GM12878 (cell line): ENCODE measurements around the gene PTK7. TPM values are rescaled to one million over a fixed set of nuclear protein-coding genes. Genes with fewer than 3 reads are reported as not detected.

ENCODE experiments used
- CREM ChIP-seq: IDR thresholded peaks from 2 replicates; pipeline ENCODE4 v1.6.1; 2014; ENCODE audit warnings: antibody characterized with exemption, low read depth
- DPF2 ChIP-seq: fragments of 450-650 bp; IDR thresholded peaks from 2 replicates; pipeline ENCODE4 v1.6.1; 2017; ENCODE audit warnings: mild to moderate bottlenecking
- EZH2 ChIP-seq: IDR thresholded peaks from 2 replicates; pipeline ENCODE4 v1.6.1; 2012; ENCODE audit warnings: low read depth, mild to moderate bottlenecking, control low read depth, inconsistent platforms, low read length, borderline replicate concordance; ENCODE audit not compliant: control insufficient read depth
- GATAD2B ChIP-seq: fragments of 450-650 bp; conservative IDR thresholded peaks from 2 replicates; pipeline ENCODE4 v1.6.1; 2017; ENCODE audit warnings: low read depth, mild to moderate bottlenecking, moderate library complexity
- MEF2B ChIP-seq: fragments of 450-650 bp; IDR thresholded peaks from 2 replicates; pipeline ENCODE4 v1.6.1; 2018; ENCODE audit warnings: mild to moderate bottlenecking, moderate library complexity; ENCODE audit not compliant: partially characterized antibody, poor library complexity, severe bottlenecking
- PAX8 ChIP-seq: fragments of 450-650 bp; IDR thresholded peaks from 2 replicates; pipeline ENCODE4 v1.6.1; 2017; ENCODE audit warnings: mild to moderate bottlenecking, moderate library complexity
- RBBP5 ChIP-seq: fragments of 200-600 bp; sonication (generic); conservative IDR thresholded peaks from 2 replicates; pipeline ENCODE4 v1.6.1; 2016
- RFX5 ChIP-seq: IDR thresholded peaks from 2 replicates; pipeline ENCODE4 v1.6.1; 2011; ENCODE audit warnings: low read depth, low read length, improper control_type of control experiment
- SMAD1 ChIP-seq: fragments of 450-650 bp; IDR thresholded peaks from 2 replicates; pipeline ENCODE4 v1.6.1; 2018; ENCODE audit warnings: mild to moderate bottlenecking, low read depth; ENCODE audit not compliant: partially characterized antibody
- ZBTB33 ChIP-seq: fragments of 450-650 bp; IDR thresholded peaks from 2 replicates; pipeline ENCODE4 v1.6.1; 2017; ENCODE audit warnings: mild to moderate bottlenecking
- ZNF207 ChIP-seq: fragments of 450-650 bp; IDR thresholded peaks from 2 replicates; pipeline ENCODE4 v1.6.1; 2014; ENCODE audit warnings: antibody characterized with exemption, mild to moderate bottlenecking, borderline replicate concordance
- polyA plus RNA-seq, 11 experiments: library from polyadenylated mRNA; depleted of rRNA in 4 of 11; unstranded in 6 of 11; stranded (reverse) in 5 of 11; fragments of >200 nt; fragmentation: Nextera tagmentation in 4 of 11; fragmentation: Illumina TruSeq in 1 of 11; extraction: Ambion mirVana in 4 of 11; extraction: Trizol in 1 of 11; gene quantifications; 1 replicate in 1 of 11; 2 replicates in 10 of 11; pipeline versions ENCODE4 v1.2.1 to v1.2.3, GENCODE V29; 2011 to 2016; ENCODE audit warnings: inconsistent platforms in 2 of 11, missing spikeins in 2 of 11, low read depth in 1 of 11
- total RNA-seq, 4 experiments: library from RNA; depleted of rRNA in 3 of 4; stranded (reverse); fragments of >200 nt in 3 of 4; fragmentation: Illumina TruSeq in 1 of 4; extraction: Trizol in 1 of 4; gene quantifications; 2 replicates each; pipeline versions ENCODE4 v1.2.1 to v1.2.3, GENCODE V29; 2013 to 2021
- TF ChIP-seq, protein P1 (sequence below): fragments of 150-350 bp; IDR thresholded peaks from 2 replicates; pipeline ENCODE4 v1.6.1; 2016; ENCODE audit warnings: low read depth, low read length

The PTK7 gene
- total and polyA plus RNA-seq, 10 of the 15 experiments (the other 5 are each of a cell fraction or from before 2014, with no cell fraction given), result 0.18 to 14.4 (median 3.3) TPM; not detected in 1

- TF ChIP-seq ZNF207, result no peak
- TF ChIP-seq, protein P1, sequence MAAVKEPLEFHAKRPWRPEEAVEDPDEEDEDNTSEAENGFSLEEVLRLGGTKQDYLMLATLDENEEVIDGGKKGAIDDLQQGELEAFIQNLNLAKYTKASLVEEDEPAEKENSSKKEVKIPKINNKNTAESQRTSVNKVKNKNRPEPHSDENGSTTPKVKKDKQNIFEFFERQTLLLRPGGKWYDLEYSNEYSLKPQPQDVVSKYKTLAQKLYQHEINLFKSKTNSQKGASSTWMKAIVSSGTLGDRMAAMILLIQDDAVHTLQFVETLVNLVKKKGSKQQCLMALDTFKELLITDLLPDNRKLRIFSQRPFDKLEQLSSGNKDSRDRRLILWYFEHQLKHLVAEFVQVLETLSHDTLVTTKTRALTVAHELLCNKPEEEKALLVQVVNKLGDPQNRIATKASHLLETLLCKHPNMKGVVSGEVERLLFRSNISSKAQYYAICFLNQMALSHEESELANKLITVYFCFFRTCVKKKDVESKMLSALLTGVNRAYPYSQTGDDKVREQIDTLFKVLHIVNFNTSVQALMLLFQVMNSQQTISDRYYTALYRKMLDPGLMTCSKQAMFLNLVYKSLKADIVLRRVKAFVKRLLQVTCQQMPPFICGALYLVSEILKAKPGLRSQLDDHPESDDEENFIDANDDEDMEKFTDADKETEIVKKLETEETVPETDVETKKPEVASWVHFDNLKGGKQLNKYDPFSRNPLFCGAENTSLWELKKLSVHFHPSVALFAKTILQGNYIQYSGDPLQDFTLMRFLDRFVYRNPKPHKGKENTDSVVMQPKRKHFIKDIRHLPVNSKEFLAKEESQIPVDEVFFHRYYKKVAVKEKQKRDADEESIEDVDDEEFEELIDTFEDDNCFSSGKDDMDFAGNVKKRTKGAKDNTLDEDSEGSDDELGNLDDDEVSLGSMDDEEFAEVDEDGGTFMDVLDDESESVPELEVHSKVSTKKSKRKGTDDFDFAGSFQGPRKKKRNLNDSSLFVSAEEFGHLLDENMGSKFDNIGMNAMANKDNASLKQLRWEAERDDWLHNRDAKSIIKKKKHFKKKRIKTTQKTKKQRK, result no peak
- TF ChIP-seq EZH2, result no peak
- TF ChIP-seq MEF2B, result no peak
- no peak for TF ChIP-seq RFX5
- TF ChIP-seq CREM, result no peak
- TF ChIP-seq SMAD1, result no peak
- TF ChIP-seq ZBTB33, result no peak
- no peak for TF ChIP-seq PAX8
- TF ChIP-seq GATAD2B, result no peak
- TF ChIP-seq DPF2, result no peak
- TF ChIP-seq RBBP5, result no peak
These were observed 37.5 kb downstream of the PTK7 start (continued) for GRCh38 chr6:43113431-43114260.
